KOPT-K1 (cell line): ENCODE data around the gene ZNF543.
"Not testable (repeated sequence)": the region's sequence is repeated elsewhere in the genome, so short reads cannot be mapped to it uniquely, and the experiment has no call there.

ENCODE experiments used
- H3K27ac ChIP-seq: fragments of 200-600 bp; sonication (generic); 2 replicates; pipeline ENCODE4 v1.5.1; 2016; ENCODE audit warnings: antibody characterized with exemption, mild to moderate bottlenecking, low read depth, low read length; ENCODE audit not compliant: poor library complexity, severe bottlenecking
- H3K36me3 ChIP-seq: fragments of 200-600 bp; sonication (generic); 2 replicates; pipeline ENCODE4 v1.5.1; 2017; ENCODE audit warnings: antibody characterized with exemption, mild to moderate bottlenecking, low read length, moderate library complexity; ENCODE audit not compliant: insufficient read depth
- H3K9me3 ChIP-seq: fragments of 200-600 bp; sonication (generic); 2 replicates; pipeline ENCODE4 v1.5.1; 2017; ENCODE audit warnings: antibody characterized with exemption, low read length, mild to moderate bottlenecking; ENCODE audit not compliant: insufficient read depth, poor library complexity, severe bottlenecking

ZNF543 gene

GRCh38 chr19:57320180-57321084 lies at the start of gene ZNF543:
ZNF543 (plus strand) TSS chr19:57320472; CDS start chr19:57320854, 382 bp downstream.
- no peaks in the 10 kb centered on the region for H3K9me3 ChIP-seq
- peak within 1 kb of the TSS; percentile 81 for H3K27ac ChIP-seq
- peaks cover 31% of the 10 kb centered on the region for H3K36me3 ChIP-seq

GRCh38 chr19:57271280-57271679 lies 49.0 kb upstream of the ZNF543 start:
- H3K36me3 ChIP-seq, result peaks cover 27% of the 10 kb centered on the region; the same call in 1 of the 2 replicates
- no peaks in the 10 kb centered on the region for H3K9me3 ChIP-seq
- H3K27ac ChIP-seq, result no peak overlapping the region

- Histone ChIP-seq H3K9me3 (no peaks in the 10 kb centered on the region), H3K36me3 (peaks cover 26% of the 10 kb centered on the region; the same call in 1 of the 2 replicates), H3K27ac (no peak overlapping the region)
Observed at GRCh38 chr19:57273014-57273413, 47.3 kb upstream of the ZNF543 start.

- Histone ChIP-seq H3K9me3 (no peaks in the 10 kb centered on the region), H3K36me3 (peaks cover 12% of the 10 kb centered on the region; the same call in 1 of the 2 replicates), H3K27ac (no peak overlapping the region)
Observed at GRCh38 chr19:57276430-57276829, 43.8 kb upstream of the ZNF543 start.

- H3K27ac ChIP-seq, H3K9me3 ChIP-seq: not testable (repeated sequence)
- H3K36me3 ChIP-seq, result peaks cover 31% of the 10 kb centered on the region
Observed at GRCh38 chr19:57278481-57278880, 41.8 kb upstream of the ZNF543 start.

GRCh38 chr19:57279418-57280164 lies 40.7 kb upstream of the ZNF543 start:
- Histone ChIP-seq H3K36me3 (peaks cover 38% of the 10 kb centered on the region), H3K9me3 (no peaks in the 10 kb centered on the region), H3K27ac (peak overlapping the region; percentile 86)

- peak within 1 kb of the TSS; percentile 86 for H3K27ac ChIP-seq
- no peaks in the 10 kb centered on the region for H3K9me3 ChIP-seq
- H3K36me3 ChIP-seq, result peaks cover 38% of the 10 kb centered on the region
Observed at GRCh38 chr19:57280165-57280961, 39.9 kb upstream of the ZNF543 start, which contains the start of gene ZNF460. ZNF460 (plus strand) TSS chr19:57280485; CDS start chr19:57280807, 322 bp downstream.

GRCh38 chr19:57280962-57281400 lies 39.3 kb upstream of the ZNF543 start:
- Histone ChIP-seq H3K9me3 (no peaks in the 10 kb centered on the region), H3K36me3 (peaks cover 44% of the 10 kb centered on the region), H3K27ac (peak overlapping the region; percentile 86)

- Histone ChIP-seq H3K9me3 (no peaks in the 10 kb centered on the region), H3K27ac (no peak overlapping the region), H3K36me3 (peaks cover 55% of the 10 kb centered on the region)
Observed at GRCh38 chr19:57282011-57282643, 38.1 kb upstream of the ZNF543 start.

- Histone ChIP-seq H3K36me3 (peaks cover 100% of the 10 kb centered on the region), H3K27ac (no peak overlapping the region), H3K9me3 (peaks cover under 1% of the 10 kb centered on the region)
Observed at GRCh38 chr19:57288373-57288772, 31.9 kb upstream of the ZNF543 start.

GRCh38 chr19:57290970-57291369 lies 29.3 kb upstream of the ZNF543 start:
- no peak overlapping the region for H3K27ac ChIP-seq
- H3K36me3 ChIP-seq, result peaks cover 100% of the 10 kb centered on the region

GRCh38 chr19:57292547-57292946 lies 27.7 kb upstream of the ZNF543 start:
- Histone ChIP-seq H3K9me3 (peaks cover 9% of the 10 kb centered on the region), H3K36me3 (peaks cover 100% of the 10 kb centered on the region), H3K27ac (no peak overlapping the region)

More at GRCh38 chr19:57290970-57291369, 29.3 kb upstream of the ZNF543 start:
- peaks cover 9% of the 10 kb centered on the region for H3K9me3 ChIP-seq

- Histone ChIP-seq H3K27ac (no peak overlapping the region), H3K9me3 (peaks cover 9% of the 10 kb centered on the region), H3K36me3 (peaks cover 100% of the 10 kb centered on the region)
Observed at GRCh38 chr19:57293719-57294118, 26.6 kb upstream of the ZNF543 start.

- Histone ChIP-seq H3K27ac (no peak overlapping the region), H3K36me3 (peaks cover 80% of the 10 kb centered on the region), H3K9me3 (no peaks in the 10 kb centered on the region)
Observed at GRCh38 chr19:57302020-57302465, 18.2 kb upstream of the ZNF543 start.
